Measurements from ENCODE around the gene EPB41L2.

The EPB41L2 gene

DNA sequence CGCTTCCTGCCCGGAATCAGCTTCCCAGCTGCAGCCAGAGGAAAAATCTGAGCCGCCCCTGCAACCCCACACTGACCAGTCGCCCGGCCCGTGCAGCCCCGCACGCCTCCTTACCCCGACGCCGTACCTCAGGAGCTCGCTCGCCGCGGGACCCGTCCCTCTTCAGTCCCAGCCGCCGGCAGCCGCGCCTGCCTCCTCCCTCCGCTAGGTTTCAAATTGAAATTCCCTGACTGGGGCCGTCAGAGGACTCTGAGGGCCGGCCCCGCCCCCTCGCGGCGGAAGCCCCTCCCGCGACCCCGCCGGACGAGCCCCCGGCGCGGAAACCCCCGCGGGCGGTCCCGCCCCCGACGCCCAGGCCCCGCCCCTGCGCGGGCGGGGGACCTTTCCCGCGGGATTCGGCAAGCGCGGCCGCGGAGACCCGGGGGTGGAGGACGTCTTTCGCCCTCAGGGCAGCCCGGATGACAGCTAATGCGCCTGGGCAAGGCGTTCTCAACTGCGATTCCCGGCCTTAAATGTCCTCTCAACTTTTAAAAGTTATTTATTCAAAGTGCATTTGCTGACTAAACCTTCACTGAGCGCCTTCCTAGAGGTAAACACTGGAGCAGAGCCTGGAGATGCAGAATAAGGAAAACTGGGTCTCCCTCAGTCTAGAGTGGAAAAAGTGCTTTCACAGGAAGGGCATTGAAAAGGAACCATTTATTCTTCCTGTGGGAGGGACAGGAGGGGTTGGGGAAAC lies at the start of gene EPB41L2:
TSS of gene EPB41L2 (minus strand) at position 218 of the 736 bp plus-strand sequence. CDS start 106,760 bp downstream, outside the sequence.
- no peaks in the 10 kb centered on the region for H3K9me3 ChIP-seq
- H3K27me3 ChIP-seq, result peaks cover 67% of the 10 kb centered on the region
- TF ChIP-seq CTCF (IDR thresholded peaks at IDR 0.05), result no peak
- peaks cover 0 to 18% of the 10 kb centered on the region in 2 experiments for H3K4me1 ChIP-seq (ENCODE audit: control insufficient read depth in 1 of 2, insufficient read depth in 1 of 2, low read depth in 1 of 2, low read length in 1 of 2)
- H3K4me3 ChIP-seq (ENCODE audit: low read depth in 1 of 2, low read length in 1 of 2), result peak within 1 kb of the TSS; percentile 42 to 65
- no peak within 1 kb of the TSS for H3K27ac ChIP-seq
- no peaks in the 10 kb centered on the region for H3K36me3 ChIP-seq

GRCh38 chr6:131112249-131112648 lies 49.2 kb upstream of the EPB41L2 start:
- Histone ChIP-seq H3K27ac (no peak overlapping the region), H3K36me3 (no peaks in the 10 kb centered on the region), H3K27me3 (no peaks in the 10 kb centered on the region), H3K4me1 (ENCODE audit: control insufficient read depth in 1 of 2, insufficient read depth in 1 of 2, low read depth in 1 of 2, low read length in 1 of 2) (no peaks in the 10 kb centered on the region), H3K4me3 (ENCODE audit: low read depth in 1 of 2, low read length in 1 of 2) (no peak overlapping the region), H3K9me3 (no peaks in the 10 kb centered on the region)
- no peak for TF ChIP-seq CTCF (IDR thresholded peaks at IDR 0.05)

- TF ChIP-seq CTCF (IDR thresholded peaks at IDR 0.05), result no peak
- no peak overlapping the region for H3K27ac ChIP-seq
- no peaks in the 10 kb centered on the region for H3K36me3 ChIP-seq
- no peak overlapping the region for H3K4me3 ChIP-seq (ENCODE audit: low read depth in 1 of 2, low read length in 1 of 2)
- H3K9me3 ChIP-seq, result no peaks in the 10 kb centered on the region
- H3K27me3 ChIP-seq, result no peaks in the 10 kb centered on the region
- H3K4me1 ChIP-seq (ENCODE audit: control insufficient read depth in 1 of 2, insufficient read depth in 1 of 2, low read depth in 1 of 2, low read length in 1 of 2), result no peaks in the 10 kb centered on the region
Measured at GRCh38 chr6:131107151-131107550, 44.1 kb upstream of the EPB41L2 start.

- Histone ChIP-seq H3K4me1 (ENCODE audit: control insufficient read depth in 1 of 2, insufficient read depth in 1 of 2, low read depth in 1 of 2, low read length in 1 of 2) (no peaks in the 10 kb centered on the region), H3K9me3 (no peaks in the 10 kb centered on the region), H3K27me3 (no peaks in the 10 kb centered on the region), H3K4me3 (ENCODE audit: low read depth in 1 of 2, low read length in 1 of 2) (no peak overlapping the region), H3K27ac (no peak overlapping the region), H3K36me3 (no peaks in the 10 kb centered on the region)
- no peak for TF ChIP-seq CTCF (IDR thresholded peaks at IDR 0.05)
Measured at GRCh38 chr6:131103901-131104300, 40.9 kb upstream of the EPB41L2 start.

DNA sequence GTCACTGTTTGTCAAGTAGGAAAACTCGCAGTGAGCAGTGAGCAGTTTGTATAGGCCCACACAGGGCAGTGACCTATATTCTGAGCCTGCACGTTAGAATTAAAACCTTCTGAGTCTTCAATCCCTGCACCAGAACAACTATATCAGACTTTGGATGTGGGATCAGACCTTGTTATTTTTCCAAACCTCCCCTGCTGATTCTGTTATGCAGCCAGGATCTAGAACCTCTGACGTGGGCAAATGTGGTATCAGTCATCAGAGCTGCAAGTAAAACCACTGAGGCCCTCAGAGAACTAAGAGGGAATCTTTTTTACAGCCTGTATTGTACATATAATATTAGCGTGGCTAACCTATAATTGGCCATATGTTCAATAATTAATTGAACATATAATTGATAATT lies 40.3 kb upstream of the EPB41L2 start:
- H3K36me3 ChIP-seq, result no peaks in the 10 kb centered on the region
- H3K9me3 ChIP-seq, result no peaks in the 10 kb centered on the region
- no peaks in the 10 kb centered on the region for H3K4me1 ChIP-seq (ENCODE audit: control insufficient read depth in 1 of 2, insufficient read depth in 1 of 2, low read depth in 1 of 2, low read length in 1 of 2)
- no peak for TF ChIP-seq CTCF (IDR thresholded peaks at IDR 0.05)
- H3K27ac ChIP-seq, result no peak overlapping the region
- H3K4me3 ChIP-seq (ENCODE audit: low read depth in 1 of 2, low read length in 1 of 2), result no peak overlapping the region
- H3K27me3 ChIP-seq, result no peaks in the 10 kb centered on the region
